Small intestine (tissue), 7 donors: ENCODE data around the gene GRIK4. TPM values are rescaled to one million over a fixed set of nuclear protein-coding genes. Genes with fewer than 3 reads are reported as not detected.

ENCODE experiments used
- DNase-seq, 2 donors: peaks; one replicate each; pipeline versions ENCODE4 v3.0.0 to v3.0.0-alpha.2; 2013
- FAIRE-seq: peaks from 2 replicates; lab custom pipeline; 2012; peaks lifted over from hg19 to GRCh38; lab: Jason Lieb, UNC
- H3K27ac ChIP-seq, 3 donors: one replicate each; pipeline ENCODE4 v1.5.1; 2013; ENCODE audit warnings: low read length in 2 of 3, mild to moderate bottlenecking in 2 of 3, control low read depth in 1 of 3, inconsistent platforms in 1 of 3, low read depth in 1 of 3, moderate library complexity in 1 of 3
- H3K27me3 ChIP-seq, 3 donors: one replicate each; pipeline ENCODE4 v1.6.1; 2013; ENCODE audit warnings: low read length in 3 of 3, inconsistent platforms in 1 of 3; ENCODE audit not compliant: control insufficient read depth in 3 of 3, insufficient read depth in 3 of 3
- H3K36me3 ChIP-seq, 3 donors: one replicate each; pipeline ENCODE4 v1.6.1; 2013; ENCODE audit warnings: low read length in 3 of 3, inconsistent platforms in 1 of 3, low read depth in 1 of 3, mild to moderate bottlenecking in 1 of 3, moderate library complexity in 1 of 3; ENCODE audit not compliant: control insufficient read depth in 3 of 3, insufficient read depth in 2 of 3
- H3K4me1 ChIP-seq, 3 donors: one replicate each; pipeline ENCODE4 v1.6.1; 2013; ENCODE audit warnings: low read length in 2 of 3, inconsistent platforms in 1 of 3, low read depth in 1 of 3, mild to moderate bottlenecking in 1 of 3, moderate library complexity in 1 of 3; ENCODE audit not compliant: control insufficient read depth in 3 of 3, insufficient read depth in 2 of 3
- H3K4me3 ChIP-seq, 3 donors: one replicate each; pipeline ENCODE4 v1.5.1; 2013; ENCODE audit warnings: low read length in 3 of 3, control low read depth in 1 of 3, inconsistent platforms in 1 of 3, low read depth in 1 of 3, mild to moderate bottlenecking in 1 of 3, moderate library complexity in 1 of 3
- H3K9me3 ChIP-seq, 2 donors: one replicate each; pipeline ENCODE4 v1.6.1; 2013; ENCODE audit warnings: low read depth in 1 of 2, low read length in 1 of 2; ENCODE audit not compliant: control insufficient read depth in 2 of 2, insufficient read depth in 1 of 2
- WGBS, 3 donors: extraction: QIAGEN DNeasy Blood & Tissue Kit; methylation state at CpG; one replicate each; pipeline ENCODE4 v1.1.7; 2013; 5-methylcytosine and 5-hydroxymethylcytosine counted together
- polyA plus RNA-seq, 4 donors: library from polyadenylated mRNA; stranded (reverse) in 3 of 4; unstranded in 1 of 4; fragments of 200-250 nt in 3 of 4; fragments of 120-200 nt in 1 of 4; gene quantifications; one replicate each; pipeline versions ENCODE4 v1.2.1 to v1.2.3, GENCODE V29; 2013
- donor health status: healthy with polysubstance abuse.
- donor health status: control.
- donor health status: control.
- donor health status: Bipolar disorder and iron deficiency.
- donor health status: healthy.

The GRIK4 gene
- polyA plus RNA-seq, 4 donors = 0.15 to 1.4 (median 0.27) TPM; not detected in 1

DNA sequence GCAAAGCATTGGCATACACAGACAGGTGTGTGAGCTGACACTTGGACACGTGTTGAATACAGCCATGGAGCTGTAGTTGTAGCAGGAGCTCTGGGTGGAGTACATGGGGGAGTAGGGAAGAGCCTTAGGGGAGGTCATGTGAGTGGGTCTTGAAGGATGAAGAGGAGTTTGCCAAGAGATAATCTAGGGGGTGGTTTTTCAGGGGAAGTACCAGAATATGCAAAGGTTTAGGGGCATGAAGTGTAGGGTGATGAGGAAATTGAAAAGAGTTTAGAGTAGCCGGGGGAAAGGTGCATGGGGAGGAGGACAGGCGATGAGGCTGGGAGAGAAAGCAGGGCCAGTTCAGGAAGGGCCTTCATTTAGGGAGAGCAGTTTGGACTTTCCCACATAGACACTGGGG lies 74.5 kb downstream of the GRIK4 start:
- H3K27ac ChIP-seq = no peak overlapping the region
- H3K27me3 ChIP-seq = no peaks in the 10 kb centered on the region
- FAIRE-seq (no peak), DNase-seq (no peak)
- no peaks in the 10 kb centered on the region for H3K36me3 ChIP-seq
- no peaks in the 10 kb centered on the region for H3K4me1 ChIP-seq
- WGBS, 3 donors = 59 to 64% (median 61%) methylated on average over 3 of the region's 3 CpGs
- H3K4me3 ChIP-seq = no peak overlapping the region
- no peaks in the 10 kb centered on the region for H3K9me3 ChIP-seq

DNA sequence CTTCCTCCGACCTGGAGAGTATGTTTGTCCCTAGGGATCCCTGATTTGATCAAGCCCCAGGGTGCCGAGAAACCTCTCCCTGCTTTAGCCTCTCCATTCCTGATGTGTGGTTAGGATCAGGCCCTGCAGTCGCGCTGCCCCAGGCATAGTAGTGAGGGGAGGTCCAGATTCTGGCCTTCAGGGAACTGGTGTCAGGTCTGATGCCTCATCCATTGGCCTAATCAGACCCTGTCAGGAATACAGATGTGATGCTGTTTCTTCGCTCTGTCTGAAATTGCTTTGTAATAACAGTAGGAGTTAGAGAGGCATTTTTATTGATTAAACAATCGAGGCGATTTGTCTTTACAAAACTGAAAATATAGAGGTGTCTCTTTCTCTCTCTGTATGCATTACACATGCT lies 75.2 kb downstream of the GRIK4 start:
- FAIRE-seq (no peak), DNase-seq (no peak)
- H3K4me3 ChIP-seq = no peak overlapping the region
- no peak overlapping the region for H3K27ac ChIP-seq
- no peaks in the 10 kb centered on the region for H3K36me3 ChIP-seq
- WGBS, 3 donors = 88 to 94% (median 90%) methylated on average over 7 of the region's 7 CpGs
- H3K9me3 ChIP-seq = no peaks in the 10 kb centered on the region
- H3K27me3 ChIP-seq = no peaks in the 10 kb centered on the region
- H3K4me1 ChIP-seq = no peaks in the 10 kb centered on the region

GRCh38 chr11:120587299-120587698 lies 75.8 kb downstream of the GRIK4 start:
- DNase-seq (no peak), FAIRE-seq (no peak)
- no peaks in the 10 kb centered on the region for H3K36me3 ChIP-seq
- no peaks in the 10 kb centered on the region for H3K9me3 ChIP-seq
- no peaks in the 10 kb centered on the region for H3K4me1 ChIP-seq
- WGBS, 3 donors = 84 to 88% (median 86%) methylated on average over 4 of the region's 4 CpGs
- H3K27ac ChIP-seq = no peak overlapping the region
- H3K4me3 ChIP-seq = no peak overlapping the region
- no peaks in the 10 kb centered on the region for H3K27me3 ChIP-seq

DNA sequence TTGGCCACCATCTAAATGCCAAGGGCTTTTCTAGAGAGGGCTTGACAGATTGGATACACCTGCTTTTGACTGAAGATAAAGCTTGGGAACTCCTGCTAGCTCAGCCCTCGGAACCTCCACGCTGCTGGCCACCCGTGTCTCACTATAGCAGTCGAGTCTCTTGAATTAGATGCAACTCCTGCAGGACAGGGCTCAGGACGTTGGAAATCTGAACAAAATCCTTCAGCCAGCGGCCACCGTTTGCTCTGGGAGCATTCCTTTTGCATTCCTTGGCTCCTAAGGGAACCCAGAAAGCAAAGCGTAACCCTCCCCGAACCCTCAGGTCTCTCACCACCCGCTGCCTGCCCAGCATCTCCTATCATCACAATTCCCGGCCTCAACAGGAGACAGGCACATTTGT lies 77.8 kb downstream of the GRIK4 start:
- DNase-seq (no peak), FAIRE-seq (no peak)
- 87 to 90% (median 87%) methylated on average over 11 of the region's 11 CpGs for WGBS, 3 donors
- no peaks in the 10 kb centered on the region for H3K27me3 ChIP-seq
- H3K27ac ChIP-seq = no peak overlapping the region
- no peak overlapping the region for H3K4me3 ChIP-seq
- H3K4me1 ChIP-seq = no peaks in the 10 kb centered on the region
- H3K36me3 ChIP-seq = no peaks in the 10 kb centered on the region
- H3K9me3 ChIP-seq = no peaks in the 10 kb centered on the region

GRCh38 chr11:120590472-120590871 lies 78.9 kb downstream of the GRIK4 start:
- H3K9me3 ChIP-seq = no peaks in the 10 kb centered on the region
- H3K27me3 ChIP-seq = no peaks in the 10 kb centered on the region
- FAIRE-seq (no peak), DNase-seq (no peak)
- no peak overlapping the region for H3K4me3 ChIP-seq
- H3K36me3 ChIP-seq = no peaks in the 10 kb centered on the region
- 91 to 95% (median 93%) methylated on average over 3 of the region's 3 CpGs for WGBS, 3 donors
- H3K4me1 ChIP-seq = no peaks in the 10 kb centered on the region
- no peak overlapping the region for H3K27ac ChIP-seq

DNA sequence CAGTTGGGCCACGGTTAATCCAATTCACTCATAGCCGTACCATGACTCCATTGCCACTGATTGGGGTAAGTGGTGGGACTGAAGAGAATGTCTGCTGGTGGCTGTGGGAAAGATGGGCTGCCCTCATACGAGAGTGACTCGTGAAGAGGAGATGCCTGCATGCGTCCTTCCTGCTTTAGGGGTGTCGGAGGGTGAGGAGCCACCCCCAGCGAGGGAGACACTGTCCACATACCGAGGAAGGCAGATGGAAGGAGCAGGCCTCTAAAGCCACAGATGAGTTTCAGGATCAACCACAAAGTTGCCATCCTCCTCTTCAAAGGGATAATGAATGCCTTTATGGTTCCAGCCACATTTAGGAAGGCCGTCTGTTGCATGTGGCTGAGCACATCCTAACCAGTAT lies 83.2 kb downstream of the GRIK4 start:
- WGBS, 3 donors = 82 to 88% (median 85%) methylated on average over 9 of the region's 9 CpGs
- DNase-seq (no peak), FAIRE-seq (no peak)
- H3K4me3 ChIP-seq = no peak overlapping the region
- no peaks in the 10 kb centered on the region for H3K36me3 ChIP-seq
- no peaks in the 10 kb centered on the region for H3K9me3 ChIP-seq
- H3K4me1 ChIP-seq = no peaks in the 10 kb centered on the region
- no peak overlapping the region for H3K27ac ChIP-seq
- H3K27me3 ChIP-seq = no peaks in the 10 kb centered on the region

- WGBS, 3 donors = 81 to 85% (median 82%) methylated on average over 4 of the region's 4 CpGs
- Histone ChIP-seq H3K4me3 (no peak overlapping the region), H3K36me3 (no peaks in the 10 kb centered on the region), H3K4me1 (no peaks in the 10 kb centered on the region), H3K27me3 (no peaks in the 10 kb centered on the region), H3K27ac (no peak overlapping the region), H3K9me3 (no peaks in the 10 kb centered on the region)
- FAIRE-seq (no peak), DNase-seq (no peak)
Measured at GRCh38 chr11:120595557-120595956, 84.0 kb downstream of the GRIK4 start.

- Histone ChIP-seq H3K4me1 (no peaks in the 10 kb centered on the region), H3K27ac (no peak overlapping the region), H3K9me3 (no peaks in the 10 kb centered on the region), H3K4me3 (no peak overlapping the region), H3K36me3 (no peaks in the 10 kb centered on the region), H3K27me3 (no peaks in the 10 kb centered on the region)
- no peak for FAIRE-seq
- 62 to 74% (median 74%) methylated on average over 26 of the region's 26 CpGs for WGBS, 3 donors
- DNase-seq = no peak
Measured at GRCh38 chr11:120597250-120598215, 86.0 kb downstream of the GRIK4 start.
